T1000 (cell line): ENCODE results near the gene SERPINA12.
"Not testable (repeated sequence)": the region's sequence is repeated elsewhere in the genome, so short reads cannot be mapped to it uniquely, and the experiment has no call there.

Experiments used
- DNase-seq: peaks from one replicate; lab custom pipeline; 2025; ENCODE audit warnings: mixed read lengths; lab: John Stamatoyannopoulos, UW

Gene SERPINA12

DNA sequence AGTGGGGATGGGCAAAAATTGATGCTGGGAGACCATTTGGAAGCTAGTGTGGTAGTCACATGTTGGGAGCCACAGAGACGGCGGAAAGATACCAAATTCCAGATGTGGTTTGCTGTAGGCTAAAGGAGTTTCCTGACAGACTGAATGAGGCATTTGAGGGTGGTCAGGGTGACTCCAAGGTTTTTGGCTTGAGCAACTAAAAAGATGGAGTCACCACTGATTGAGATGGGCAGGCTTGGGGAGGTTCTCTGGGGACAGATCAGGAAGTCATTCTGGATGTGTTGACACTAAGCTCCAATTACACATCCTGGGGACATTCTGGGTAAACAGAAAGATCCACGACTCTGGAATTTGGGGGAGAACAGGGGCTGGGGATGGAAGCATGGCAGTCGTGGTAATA is 17.8 kb downstream of the SERPINA12 start:
- no peak for DNase-seq

DNA sequence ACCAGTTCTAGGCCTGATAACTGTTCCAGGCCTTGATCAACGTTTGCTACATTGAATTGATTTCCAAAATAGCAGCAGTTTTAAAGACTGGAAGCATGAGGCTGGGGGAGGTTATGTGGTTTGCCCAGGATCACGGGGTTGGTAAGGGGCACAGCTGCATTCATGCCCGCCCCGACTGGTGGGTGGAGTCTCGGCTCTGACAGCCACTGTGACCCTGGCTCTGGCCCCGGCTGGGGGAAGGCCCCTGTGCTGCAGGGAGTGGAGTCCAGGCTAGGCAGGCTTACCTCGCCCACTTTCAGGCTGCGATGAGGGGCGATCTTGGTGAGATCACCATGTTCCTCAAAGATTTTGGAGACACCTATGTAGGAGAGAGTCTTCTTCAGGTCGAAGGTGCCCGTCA is 19.9 kb downstream of the SERPINA12 start:
- DNase-seq, result no peak

GRCh38 chr14:94486883-94487282 is 22.4 kb downstream of the SERPINA12 start:
- no peak for DNase-seq

DNA sequence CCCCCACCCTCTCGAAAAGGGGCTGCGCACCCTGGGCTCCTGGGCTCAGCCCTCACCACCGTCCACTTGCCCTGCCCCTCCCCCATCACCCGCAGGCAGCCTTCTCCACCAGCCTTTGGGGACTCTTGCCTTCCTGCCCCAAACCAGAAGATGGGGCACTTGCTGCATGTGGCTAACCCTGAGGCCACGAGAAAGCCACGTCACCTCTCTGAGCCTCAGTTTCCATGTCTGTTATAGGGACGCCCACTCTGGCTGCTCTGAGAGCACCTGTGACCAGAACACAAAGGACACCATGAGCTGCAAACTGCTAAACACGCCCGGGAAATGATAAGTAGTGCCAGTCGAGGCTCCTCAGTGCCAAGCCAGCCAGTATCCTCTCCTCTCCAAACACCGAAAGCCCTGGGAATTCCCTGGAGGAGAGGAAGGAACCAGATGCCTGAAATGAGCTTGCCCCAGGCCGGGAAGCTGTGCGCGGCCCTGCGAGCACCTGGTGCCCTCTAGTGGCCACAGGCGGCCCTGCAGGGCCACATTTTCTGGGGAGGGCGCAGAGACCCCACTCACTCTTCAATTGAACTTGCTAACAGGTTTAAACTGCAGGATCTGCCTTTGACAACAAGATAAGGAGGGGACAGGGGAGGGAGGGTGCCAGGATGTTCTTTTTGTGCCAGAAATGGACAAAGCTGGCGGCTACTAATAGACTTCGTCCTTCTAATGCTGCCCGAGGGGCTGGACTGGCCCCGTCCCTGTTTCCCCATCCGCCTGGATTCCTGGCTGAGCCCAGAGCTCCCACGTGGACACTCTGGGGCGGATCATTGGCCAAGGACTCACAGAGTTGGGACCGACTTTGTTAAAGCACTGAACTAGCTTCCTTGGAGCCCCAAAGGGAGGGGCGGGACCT is 23.1 kb downstream of the SERPINA12 start:
- no peak for DNase-seq

GRCh38 chr14:94484481-94484880 is 24.8 kb downstream of the SERPINA12 start:
- no peak for DNase-seq

DNA sequence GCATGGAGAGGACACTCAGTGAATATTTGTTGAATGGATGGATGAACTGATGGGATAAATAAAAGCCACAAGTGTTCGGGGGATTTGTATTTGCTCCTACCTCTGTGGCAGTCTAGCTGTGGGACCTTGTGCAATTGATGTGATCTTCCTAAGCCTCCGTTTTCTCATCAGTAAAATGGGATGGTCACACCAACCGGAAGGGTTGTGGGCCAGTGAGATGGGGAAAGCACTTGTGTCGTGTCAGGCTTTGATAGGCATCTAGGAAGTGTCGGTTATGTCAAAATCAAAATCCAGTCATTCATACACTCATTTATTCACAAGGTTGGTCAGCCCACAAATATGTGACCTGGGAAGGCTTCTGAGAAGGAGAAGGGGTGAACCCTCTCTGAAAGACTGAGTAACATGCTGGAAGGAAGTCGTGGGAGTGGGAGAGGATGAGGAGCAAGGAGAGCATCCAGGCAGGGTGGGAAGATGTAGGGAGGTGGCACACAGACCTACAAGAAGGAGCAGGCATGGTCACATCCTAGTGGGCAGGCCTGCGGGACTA is 25.5 kb downstream of the SERPINA12 start:
- no peak for DNase-seq

GRCh38 chr14:94483071-94483451 is 26.2 kb downstream of the SERPINA12 start:
- DNase-seq, result no peak

DNA sequence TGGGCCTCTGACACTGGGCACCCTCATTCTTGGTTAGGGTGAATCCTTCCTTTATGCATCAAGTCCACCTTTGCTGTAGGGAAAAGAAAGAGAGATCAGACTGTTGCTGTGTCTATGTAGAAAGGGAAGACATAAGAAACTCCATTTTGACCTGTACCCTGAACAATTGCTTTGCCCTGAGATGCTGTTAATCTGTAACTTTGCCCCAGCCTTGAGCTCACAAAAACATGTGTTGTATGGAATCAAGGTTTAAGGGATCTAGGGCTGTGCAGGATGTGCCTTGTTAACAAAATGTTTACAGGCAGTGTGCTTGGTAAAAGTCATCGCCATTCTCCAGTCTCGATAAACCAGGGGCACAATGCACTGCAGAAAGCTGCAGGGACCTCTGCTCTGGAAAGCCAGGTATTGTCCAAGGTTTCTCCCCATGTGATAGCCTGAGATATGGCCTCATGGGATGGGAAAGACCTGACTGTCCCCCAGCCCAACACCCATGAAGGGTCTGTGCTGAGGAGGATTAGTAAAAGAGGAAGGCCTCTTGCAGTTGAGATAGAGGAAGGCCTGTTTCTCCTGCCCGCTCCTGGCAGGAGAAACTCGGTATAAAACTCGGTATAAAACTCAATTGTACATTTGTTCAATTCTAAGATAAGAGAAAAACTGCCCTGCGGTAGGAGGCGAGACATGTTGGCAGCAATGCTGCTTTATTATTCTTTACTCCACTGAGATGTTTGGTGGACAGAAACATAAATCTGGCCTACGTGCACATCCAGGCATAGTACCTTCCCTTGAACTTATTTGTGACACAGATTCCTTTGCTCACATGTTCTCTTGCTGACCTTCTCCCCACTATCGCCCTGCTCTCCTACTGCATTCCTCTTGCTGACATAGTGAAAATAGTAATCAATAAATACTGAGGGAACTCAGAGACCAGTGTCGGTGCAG is 26.9 kb downstream of the SERPINA12 start:
- DNase-seq, result not testable (repeated sequence)

DNA sequence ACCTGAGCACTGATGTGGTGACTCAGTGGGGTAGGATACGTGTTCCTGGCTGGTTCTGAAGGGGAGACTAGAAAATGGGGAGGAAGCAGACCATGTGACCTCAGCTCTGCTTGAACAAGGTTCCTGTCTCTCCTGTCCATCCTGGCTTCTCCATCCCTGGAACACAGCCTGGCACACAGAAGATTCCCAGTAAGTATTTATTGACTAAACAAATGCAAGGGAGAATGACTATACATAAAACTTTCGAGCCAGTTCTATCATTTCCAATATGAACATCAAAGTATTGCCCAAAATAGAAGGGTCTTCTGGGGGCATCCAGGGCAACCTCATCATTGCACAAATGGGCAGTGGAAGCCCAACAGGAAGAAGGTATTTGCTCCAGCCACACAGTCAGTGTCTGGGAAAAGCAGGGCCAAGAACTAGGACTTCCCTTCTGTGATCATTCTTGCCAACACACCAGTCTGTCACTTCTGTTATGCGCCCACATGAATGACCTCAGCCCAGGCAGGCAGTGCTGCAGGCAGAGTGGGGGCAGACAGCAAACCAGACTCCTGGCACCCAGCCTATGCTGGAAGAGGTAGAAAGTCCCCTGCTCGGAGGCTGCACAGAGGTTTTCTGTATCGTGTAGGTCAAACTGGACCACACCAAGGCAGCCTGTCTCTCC is 27.7 kb downstream of the SERPINA12 start:
- no peak for DNase-seq

DNA sequence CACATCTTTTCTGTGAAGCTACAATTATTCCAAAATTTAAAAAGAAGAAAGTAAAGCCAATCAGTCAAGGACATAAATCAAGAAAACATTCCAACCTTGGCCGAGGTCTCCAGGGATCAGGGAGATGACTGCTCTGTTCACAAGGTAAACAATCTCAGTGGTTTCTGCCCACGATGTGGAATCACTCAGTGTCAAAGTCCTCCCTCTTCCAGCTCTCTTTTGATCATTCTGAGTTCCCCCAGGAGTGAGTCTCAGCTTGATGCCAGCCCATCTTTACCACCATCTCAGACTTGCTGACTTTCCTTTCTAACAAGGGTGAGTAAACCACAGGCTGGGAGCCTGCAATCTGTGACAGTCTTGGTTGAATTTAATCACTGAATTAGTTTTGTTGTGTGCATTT is 28.5 kb downstream of the SERPINA12 start:
- no peak for DNase-seq

GRCh38 chr14:94478420-94478819 is 30.8 kb downstream of the SERPINA12 start:
- DNase-seq, result no peak

DNA sequence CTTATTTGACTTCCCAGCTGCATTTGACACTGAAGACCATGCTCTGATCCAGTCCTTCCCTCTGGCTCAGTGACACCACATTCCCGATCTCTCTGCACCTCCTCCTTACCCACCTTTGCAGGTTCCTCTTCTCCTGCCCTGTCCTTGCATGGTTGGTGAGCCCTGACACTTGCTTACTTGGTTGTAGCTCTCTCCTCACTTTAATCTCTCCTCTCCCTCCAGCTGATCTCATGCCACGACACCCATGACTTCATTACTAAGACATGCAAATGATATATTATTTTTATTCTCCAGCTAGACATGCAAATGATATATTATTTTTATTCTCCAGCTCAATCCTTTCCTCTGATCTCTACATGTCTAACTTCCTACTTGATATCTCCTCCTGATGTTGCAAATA is 33.2 kb downstream of the SERPINA12 start, which contains the start of gene SERPINA9:
TSS of gene SERPINA9 (minus strand) at position 175 of the 400 bp plus-strand sequence. CDS start 6,357 bp downstream, outside the sequence.
- DNase-seq, result no peak

DNA sequence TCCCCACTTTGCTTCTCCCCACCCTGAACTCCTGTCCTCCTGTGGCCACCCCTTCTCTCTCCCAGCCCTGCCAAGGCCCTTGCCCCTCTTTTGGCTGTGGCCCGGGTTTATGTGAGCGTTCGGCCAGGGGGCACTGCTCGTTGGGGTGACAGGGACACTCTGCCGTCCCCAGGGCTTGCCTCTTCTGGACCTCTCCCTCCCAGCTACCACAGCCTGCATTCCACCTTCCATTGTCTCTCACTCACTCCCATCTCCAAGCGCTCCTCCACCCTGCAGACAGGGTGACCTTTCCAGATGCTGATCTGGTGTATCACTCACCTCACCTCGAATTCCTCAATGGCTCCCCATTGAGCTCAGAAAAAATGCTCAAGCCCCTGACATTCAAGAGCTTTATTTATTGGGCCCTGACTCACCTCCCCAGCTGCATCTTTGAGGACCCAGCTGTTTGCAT is 34.7 kb downstream of the SERPINA12 start:
- DNase-seq, result no peak

GRCh38 chr14:94473666-94474410 is 35.4 kb downstream of the SERPINA12 start:
- no peak for DNase-seq

GRCh38 chr14:94472842-94473241 is 36.4 kb downstream of the SERPINA12 start:
- DNase-seq, result no peak

DNA sequence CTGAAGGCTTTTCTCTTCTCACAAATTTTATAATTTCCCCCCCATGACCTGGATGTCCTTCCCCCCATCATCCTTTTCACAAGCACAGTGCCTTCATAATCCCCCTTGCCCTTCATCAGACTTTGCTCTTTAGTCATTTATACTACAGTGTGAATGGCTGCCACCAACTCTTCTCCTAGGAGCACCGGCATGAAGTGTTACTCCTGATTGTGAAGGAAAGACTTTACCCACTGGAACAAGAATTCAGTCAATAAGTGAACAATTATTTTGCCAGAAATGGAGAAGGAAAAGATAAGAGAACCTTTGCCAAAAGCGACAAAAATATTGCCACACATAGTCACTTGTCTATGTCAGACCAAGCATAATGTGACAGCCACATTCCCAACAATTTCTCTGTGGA is 38.2 kb downstream of the SERPINA12 start:
- DNase-seq, result no peak

DNA sequence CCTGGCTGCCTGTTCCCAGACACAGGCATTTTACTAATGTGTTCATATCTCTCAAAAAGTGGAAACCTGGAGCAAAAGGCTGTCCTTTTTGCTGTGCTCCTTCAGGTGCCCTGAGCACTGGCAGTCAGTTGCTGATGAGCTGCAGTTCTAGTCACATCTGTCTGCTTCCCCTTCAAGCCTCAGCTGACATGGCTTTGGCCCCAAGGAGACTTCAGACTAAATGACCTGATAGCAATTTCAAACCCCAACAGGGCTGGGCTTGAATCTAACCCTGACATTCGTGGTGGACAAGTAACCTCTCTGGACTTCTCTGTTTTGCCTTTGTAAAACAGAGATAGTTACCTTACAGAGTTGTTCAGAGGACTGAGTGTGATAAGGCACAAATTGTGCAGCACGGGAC is 39.0 kb downstream of the SERPINA12 start:
- no peak for DNase-seq

GRCh38 chr14:94469261-94469660 is 40.0 kb downstream of the SERPINA12 start:
- no peak for DNase-seq

DNA sequence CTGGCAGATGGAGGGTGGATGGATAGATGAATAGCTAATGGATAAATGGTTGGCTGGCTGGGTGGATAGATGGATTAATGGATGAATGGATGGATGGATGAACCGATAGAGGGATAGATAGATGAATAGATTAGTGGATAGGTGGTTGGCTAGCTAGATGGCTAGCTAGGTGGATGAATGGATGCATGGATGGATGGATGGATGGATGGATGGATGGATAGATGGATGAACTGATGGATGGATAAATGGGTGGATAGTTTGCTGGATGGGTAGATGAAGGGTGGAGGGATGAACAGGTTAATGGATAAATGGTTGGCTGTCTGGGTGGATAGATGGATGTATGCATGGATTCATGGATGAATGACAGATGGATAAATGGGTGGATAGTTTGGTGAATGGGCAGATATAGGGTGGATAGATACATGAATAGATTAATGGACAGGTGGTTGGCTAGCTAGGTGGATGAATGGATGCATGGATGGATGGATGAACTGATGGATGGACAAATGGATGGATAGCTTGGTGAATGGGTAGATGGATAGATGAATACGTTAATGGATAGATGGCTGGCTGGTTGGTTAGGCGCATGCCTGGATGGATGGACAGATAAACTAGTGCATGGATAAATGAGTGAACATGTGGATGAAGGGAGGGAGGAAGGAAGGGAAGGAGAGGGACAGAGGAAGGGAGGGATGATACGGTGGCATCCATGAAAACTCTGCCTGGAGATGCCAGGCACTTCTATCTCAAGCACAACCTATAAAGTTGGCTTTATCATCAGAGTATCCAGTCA is 41.3 kb downstream of the SERPINA12 start:
- DNase-seq, result no peak

GRCh38 chr14:94466706-94467370 is 42.4 kb downstream of the SERPINA12 start:
- DNase-seq, result no peak
